NCI-H1092 treated with DMSO at 0.1 percent for 48 hours (cell line): ENCODE results near the gene SDR42E2.
"Not testable (repeated sequence)": the region's sequence is repeated elsewhere in the genome, so short reads cannot be mapped to it uniquely, and the experiment has no call there.

Experiments
- DNase-seq: peaks from one replicate; lab custom pipeline; 2025; lab: John Stamatoyannopoulos, UW

Gene SDR42E2

GRCh38 chr16:22161999-22162655, at the start of gene SDR42E2:
Gene SDR42E2, plus strand, starts transcription at chr16:22162506. Its CDS starts 3,077 bp downstream, at chr16:22165583.
- no peak for DNase-seq

- DNase-seq, result no peak
Observed at GRCh38 chr16:22116095-22116700, 46.1 kb upstream of the SDR42E2 start.

- no peak for DNase-seq
Observed at GRCh38 chr16:22117609-22118008, 44.7 kb upstream of the SDR42E2 start.

GRCh38 chr16:22120440-22120839, 41.9 kb upstream of the SDR42E2 start:
- DNase-seq, result no peak

GRCh38 chr16:22122239-22122638, 40.1 kb upstream of the SDR42E2 start:
- DNase-seq, result no peak

- no peak for DNase-seq
Observed at GRCh38 chr16:22123146-22123545, 39.2 kb upstream of the SDR42E2 start.

GRCh38 chr16:22123759-22124490, 38.4 kb upstream of the SDR42E2 start:
- DNase-seq, result no peak

- no peak for DNase-seq
Observed at GRCh38 chr16:22124583-22125284, 37.6 kb upstream of the SDR42E2 start.

GRCh38 chr16:22126037-22126558, 36.2 kb upstream of the SDR42E2 start:
- no peak for DNase-seq

GRCh38 chr16:22128537-22128936, 33.8 kb upstream of the SDR42E2 start:
- not testable (repeated sequence) for DNase-seq

GRCh38 chr16:22130528-22130927, 31.8 kb upstream of the SDR42E2 start:
- DNase-seq, result no peak

GRCh38 chr16:22132801-22133200, 29.5 kb upstream of the SDR42E2 start:
- no peak for DNase-seq

- DNase-seq, result no peak
Observed at GRCh38 chr16:22138482-22138881, 23.8 kb upstream of the SDR42E2 start.

GRCh38 chr16:22139008-22139407, 23.3 kb upstream of the SDR42E2 start:
- no peak for DNase-seq

- DNase-seq, result no peak
Observed at GRCh38 chr16:22139732-22140131, 22.6 kb upstream of the SDR42E2 start.

GRCh38 chr16:22141767-22142166, 20.5 kb upstream of the SDR42E2 start:
- DNase-seq, result no peak

- no peak for DNase-seq
Observed at GRCh38 chr16:22144520-22144919, 17.8 kb upstream of the SDR42E2 start.

- no peak for DNase-seq
Observed at GRCh38 chr16:22147853-22148252, 14.5 kb upstream of the SDR42E2 start.

- DNase-seq, result no peak
Observed at GRCh38 chr16:22151246-22151998, 10.9 kb upstream of the SDR42E2 start.

GRCh38 chr16:22152316-22152715, 10.0 kb upstream of the SDR42E2 start:
- no peak for DNase-seq

- DNase-seq, result not testable (repeated sequence)
Observed at GRCh38 chr16:22153078-22153477, 9.2 kb upstream of the SDR42E2 start.

GRCh38 chr16:22161401-22161800, 905 bp upstream of the SDR42E2 start:
- DNase-seq, result no peak
